Measurements from ENCODE around the gene MYO15B. TPM values are rescaled to one million over a fixed set of nuclear protein-coding genes. Genes with fewer than 3 reads are reported as not detected.

The MYO15B gene
- total and polyA plus RNA-seq, 2 of the 13 experiments (the other 11 are each of a cell fraction or from before 2014, with no cell fraction given) = 2.8 to 8.1 TPM

- TF ChIP-seq TIGD3 (CRISPR knock-in tag; IDR thresholded peaks at IDR 0.05; ENCODE audit: borderline replicate concordance) (0 out of 2 replicates have a peak, but pooled peaks have one; percentile 22), MTA1 (CRISPR knock-in tag; IDR thresholded peaks at IDR 0.05; ENCODE audit: borderline replicate concordance) (peak; percentile 11; the same call in 1 of the 2 replicates), AHDC1 (CRISPR knock-in tag; IDR thresholded peaks at IDR 0.05; ENCODE audit: borderline replicate concordance) (no peak), PTBP1 (IDR thresholded peaks at IDR 0.05; ENCODE audit: low read depth, low read length, poor library complexity, severe bottlenecking) (peak; percentile 26), ZNF225 (CRISPR knock-in tag; IDR thresholded peaks at IDR 0.05) (peak; percentile 76; the same call in 1 of the 2 replicates), HNRNPK (IDR thresholded peaks at IDR 0.05; ENCODE audit: low read depth, low read length, poor library complexity, severe bottlenecking) (no peak), CREB1 (IDR thresholded peaks at IDR 0.05) (no peak), CREB1 (CRISPR knock-in tag; IDR thresholded peaks at IDR 0.05) (no peak), TFDP2 (CRISPR knock-in tag; IDR thresholded peaks at IDR 0.05) (no peak), ZNF766 (CRISPR knock-in tag; IDR thresholded peaks at IDR 0.05; ENCODE audit: borderline replicate concordance) (0 out of 2 replicates have a peak, but pooled peaks have one; percentile 63), BATF2 (CRISPR knock-in tag; IDR thresholded peaks at IDR 0.05) (no peak), PHF20 (CRISPR knock-in tag; IDR thresholded peaks at IDR 0.05) (no peak), ZNF713 (CRISPR knock-in tag; IDR thresholded peaks at IDR 0.05) (no peak), BRF2 (CRISPR knock-in tag; IDR thresholded peaks at IDR 0.05) (no peak), ZNF572 (CRISPR knock-in tag; IDR thresholded peaks at IDR 0.05) (no peak; the same call in 1 of the 2 replicates), TEAD3 (CRISPR knock-in tag; optimal IDR thresholded peaks at IDR 0.05; ENCODE audit: borderline replicate concordance) (peak; percentile 37)
These were observed 46.1 kb downstream of the MYO15B start (continued) for GRCh38 chr17:75633486-75634375.

Measured in HepG2 (cell line).